Stimulated activated CD4-positive, alpha-beta T cell treated with anti-CD3 and anti-CD28 coated beads, Interleukin-1b, Interleukin-23, amount 100 ng/mL, for 1 hour (primary cell): Measurements from ENCODE around the gene CSPG5.

ENCODE experiments used
- DNase-seq, 2 donors: peaks; one replicate each; pipeline ENCODE4 v3.0.0-alpha.2; 2020; ENCODE audit warnings: low read depth in 2 of 2

Gene CSPG5

GRCh38 chr3:47588053-47588452 lies 9.4 kb upstream of the CSPG5 start:
- no peak for DNase-seq

DNA sequence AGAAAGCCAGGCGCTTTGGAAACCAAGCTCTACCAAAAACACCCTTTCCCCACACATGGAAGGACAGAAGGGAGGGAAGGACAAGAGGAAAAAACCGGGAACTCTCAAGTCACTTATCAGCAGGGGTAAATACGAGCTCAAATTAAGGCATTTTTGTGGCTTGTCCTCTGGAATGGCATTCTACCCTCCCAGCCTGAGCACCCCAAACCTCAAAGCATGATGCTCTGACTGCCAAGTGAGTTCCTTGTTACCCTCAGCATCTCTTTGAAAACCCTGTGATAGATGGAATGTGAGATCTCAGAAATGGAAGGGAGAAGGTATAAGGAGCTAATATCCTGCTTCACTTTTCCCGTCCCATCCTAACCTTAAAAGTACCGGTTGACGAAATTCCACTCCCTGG lies 8.1 kb upstream of the CSPG5 start:
- DNase-seq: no peak

GRCh38 chr3:47583320-47584075 lies 4.8 kb upstream of the CSPG5 start:
- no peak for DNase-seq

DNA sequence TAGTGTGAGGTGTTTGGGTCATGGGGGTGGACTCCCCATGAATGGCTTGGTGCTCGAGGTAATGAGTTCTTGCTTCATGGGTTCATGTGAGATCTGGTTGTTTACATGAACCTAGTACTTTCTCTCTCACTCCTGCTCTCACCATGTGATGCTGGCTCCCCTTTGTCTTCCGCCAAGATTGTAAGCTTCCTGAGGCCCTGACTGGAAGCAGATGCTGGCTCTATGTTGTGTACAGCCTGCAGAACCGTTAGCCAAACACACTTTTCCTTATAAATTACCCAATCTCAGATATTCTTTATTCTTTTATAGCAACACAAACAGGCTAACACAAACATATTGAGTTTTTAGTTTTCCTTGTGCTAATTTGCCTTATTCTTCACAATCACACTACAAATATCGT lies 3.2 kb upstream of the CSPG5 start:
- DNase-seq: no peak

- no peak for DNase-seq
Observed at GRCh38 chr3:47581422-47581821, 2.8 kb upstream of the CSPG5 start.

- DNase-seq: no peak
Observed at GRCh38 chr3:47580481-47580880, 1.8 kb upstream of the CSPG5 start.

DNA sequence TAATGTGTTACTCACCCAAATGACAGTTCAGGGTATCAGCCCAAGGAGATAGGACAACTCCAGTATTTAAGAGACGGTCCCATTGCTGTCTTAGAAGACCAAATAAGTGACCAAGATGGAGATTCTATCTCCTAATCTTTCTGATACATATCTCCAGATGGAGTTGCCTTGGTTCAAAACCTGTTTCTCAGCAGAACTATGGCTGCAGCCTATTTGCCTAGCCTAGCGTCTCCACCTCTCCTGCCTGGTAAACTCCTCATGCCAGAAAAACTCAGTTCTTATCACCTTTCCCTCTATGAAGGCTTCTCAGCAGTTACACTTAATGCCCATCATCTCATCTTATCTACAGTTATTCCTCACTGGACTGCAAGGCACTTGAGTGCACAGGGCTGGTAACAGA lies 1.2 kb upstream of the CSPG5 start:
- no peak for DNase-seq

DNA sequence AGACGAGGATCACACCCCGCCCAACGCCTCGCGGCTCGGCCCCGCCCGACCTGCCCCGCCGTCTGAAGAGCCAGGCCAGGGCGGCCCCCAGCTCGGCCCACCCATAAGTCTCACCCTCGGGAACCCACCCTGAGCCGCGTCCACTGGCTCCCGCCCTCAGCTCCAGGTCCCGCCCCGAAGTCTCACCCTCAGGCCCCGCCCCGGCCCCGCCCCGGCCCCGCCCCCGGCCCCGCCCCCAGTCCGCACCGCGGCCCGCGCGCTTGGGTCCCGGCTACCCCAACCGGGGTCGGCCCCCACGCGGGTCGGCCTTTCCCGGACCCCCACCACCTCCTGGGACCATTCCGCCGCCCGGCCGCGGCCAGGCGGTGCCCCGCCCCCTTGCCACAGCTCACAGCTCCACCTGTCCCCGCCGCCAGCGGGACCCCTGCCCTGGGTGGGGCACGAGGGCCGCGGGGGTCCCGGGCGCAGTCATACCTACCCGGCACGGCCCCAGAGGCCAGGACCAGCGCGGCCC lies 489 bp downstream of the CSPG5 start:
- DNase-seq: peak in 1 of 2 donors; percentile 3

DNA sequence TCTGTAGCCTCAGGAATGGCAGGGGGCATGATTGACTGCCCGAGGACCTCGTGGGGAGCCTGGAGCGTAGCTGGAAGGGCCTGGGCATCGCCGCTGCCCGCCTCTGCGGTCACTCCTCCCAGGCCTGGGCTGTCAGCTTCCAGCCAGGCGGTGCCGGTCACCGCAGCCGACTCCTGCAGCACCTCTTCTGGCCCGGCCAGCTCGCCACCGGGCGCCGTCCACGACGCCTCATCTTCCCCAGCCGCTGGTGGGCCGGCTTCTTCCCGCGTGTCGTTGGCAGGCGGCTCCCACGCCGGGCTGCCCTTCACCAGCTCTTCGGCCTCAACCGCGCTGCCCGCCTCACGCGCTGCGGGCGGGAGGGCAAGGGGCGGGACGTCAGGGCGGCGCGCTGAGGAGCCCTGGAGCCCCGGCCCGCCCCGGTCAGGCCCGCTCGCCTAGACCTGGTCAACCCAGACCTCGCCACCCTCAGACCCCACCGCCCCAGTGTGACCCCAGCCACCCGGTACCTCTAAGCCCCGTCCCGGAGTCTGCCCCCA lies 1.0 kb downstream of the CSPG5 start:
- DNase-seq: no peak

DNA sequence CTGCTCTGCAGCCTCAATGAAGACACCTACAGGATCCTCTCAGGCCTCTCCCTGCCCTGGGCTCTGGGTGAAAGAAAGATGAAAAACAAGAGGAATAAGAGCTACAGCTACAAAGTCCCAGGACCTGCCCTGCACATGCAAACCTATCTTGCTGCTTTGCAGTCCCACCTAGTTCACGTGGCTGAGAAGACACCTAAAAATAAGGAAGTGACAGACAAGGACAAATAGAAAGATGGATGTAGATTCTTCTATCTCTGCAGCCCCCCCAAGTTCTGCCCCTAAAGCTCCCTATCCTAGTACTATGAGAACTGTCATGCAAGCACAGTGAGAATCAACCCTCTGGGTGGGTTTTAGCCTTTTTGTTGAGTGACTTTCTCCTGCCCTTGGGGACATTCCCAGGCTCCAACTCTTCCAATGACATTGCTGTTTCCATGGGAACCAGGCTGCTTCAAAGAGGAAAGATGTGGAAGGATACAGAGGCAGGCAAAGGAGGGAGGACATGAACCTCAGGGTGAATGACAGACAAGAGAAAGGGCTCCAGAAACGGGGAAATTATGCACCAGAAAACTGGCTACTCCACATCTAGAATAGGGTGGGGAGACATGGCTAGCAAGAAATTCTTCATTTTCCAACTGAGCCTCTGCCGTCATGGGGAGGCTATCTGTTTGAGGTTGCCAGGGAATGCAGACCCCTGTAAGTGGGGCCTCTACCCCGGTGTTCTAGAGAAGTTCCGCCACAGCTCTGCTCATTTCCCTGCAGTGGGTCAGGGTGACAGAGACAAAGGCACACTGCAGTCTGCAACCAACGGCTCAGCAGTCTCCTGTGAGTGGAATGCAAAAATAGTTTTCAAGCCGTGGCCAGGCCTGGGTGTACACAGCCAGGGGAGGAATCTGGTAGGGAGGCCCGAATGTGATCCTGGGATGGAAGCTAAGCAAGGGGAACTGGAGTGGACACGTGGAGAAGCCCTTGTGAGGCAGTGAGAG lies 5.2 kb downstream of the CSPG5 start:
- no peak for DNase-seq

DNA sequence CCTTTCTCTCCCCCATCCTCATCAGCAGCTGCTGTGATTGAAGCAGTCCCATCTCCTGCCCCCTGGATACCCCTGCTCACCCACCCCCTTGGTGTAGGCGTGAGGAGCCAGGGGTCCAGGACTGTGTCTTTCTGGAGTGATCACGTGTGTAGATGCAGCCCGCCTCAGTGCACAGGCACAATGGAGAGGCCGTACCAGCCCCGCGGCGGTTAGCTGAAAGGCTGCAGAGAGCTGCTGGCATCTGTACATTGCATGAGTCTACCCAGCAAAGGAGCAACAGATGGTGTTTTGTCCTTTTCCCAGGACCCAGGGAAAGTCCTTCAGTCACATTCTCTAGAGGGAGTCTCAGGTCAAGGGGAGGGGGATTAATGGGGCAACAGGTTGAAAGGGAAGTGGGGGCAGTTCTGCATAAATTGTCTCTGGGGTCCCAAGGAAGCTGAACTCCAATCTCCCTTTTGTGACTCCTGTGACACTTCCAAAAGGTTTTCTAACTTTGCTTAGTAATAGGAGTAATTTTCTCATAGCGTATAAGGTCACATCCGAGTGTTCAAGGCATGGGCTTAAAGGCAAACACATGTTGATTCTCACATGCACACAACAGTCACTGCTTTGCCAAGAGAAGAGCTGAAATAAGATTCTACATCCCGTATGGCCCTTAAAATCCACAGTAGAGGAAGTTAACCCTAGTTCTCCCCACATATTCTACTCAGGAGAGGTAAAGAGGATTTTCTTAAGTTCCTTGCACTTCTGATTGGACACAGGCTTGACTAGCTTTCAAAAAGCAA lies 7.1 kb downstream of the CSPG5 start:
- no peak for DNase-seq

- DNase-seq: no peak
Observed at GRCh38 chr3:47568901-47569300, 9.8 kb downstream of the CSPG5 start.

- DNase-seq: no peak
Observed at GRCh38 chr3:47567149-47567548, 11.5 kb downstream of the CSPG5 start.

- no peak for DNase-seq
Observed at GRCh38 chr3:47566667-47567066, 12.0 kb downstream of the CSPG5 start.

DNA sequence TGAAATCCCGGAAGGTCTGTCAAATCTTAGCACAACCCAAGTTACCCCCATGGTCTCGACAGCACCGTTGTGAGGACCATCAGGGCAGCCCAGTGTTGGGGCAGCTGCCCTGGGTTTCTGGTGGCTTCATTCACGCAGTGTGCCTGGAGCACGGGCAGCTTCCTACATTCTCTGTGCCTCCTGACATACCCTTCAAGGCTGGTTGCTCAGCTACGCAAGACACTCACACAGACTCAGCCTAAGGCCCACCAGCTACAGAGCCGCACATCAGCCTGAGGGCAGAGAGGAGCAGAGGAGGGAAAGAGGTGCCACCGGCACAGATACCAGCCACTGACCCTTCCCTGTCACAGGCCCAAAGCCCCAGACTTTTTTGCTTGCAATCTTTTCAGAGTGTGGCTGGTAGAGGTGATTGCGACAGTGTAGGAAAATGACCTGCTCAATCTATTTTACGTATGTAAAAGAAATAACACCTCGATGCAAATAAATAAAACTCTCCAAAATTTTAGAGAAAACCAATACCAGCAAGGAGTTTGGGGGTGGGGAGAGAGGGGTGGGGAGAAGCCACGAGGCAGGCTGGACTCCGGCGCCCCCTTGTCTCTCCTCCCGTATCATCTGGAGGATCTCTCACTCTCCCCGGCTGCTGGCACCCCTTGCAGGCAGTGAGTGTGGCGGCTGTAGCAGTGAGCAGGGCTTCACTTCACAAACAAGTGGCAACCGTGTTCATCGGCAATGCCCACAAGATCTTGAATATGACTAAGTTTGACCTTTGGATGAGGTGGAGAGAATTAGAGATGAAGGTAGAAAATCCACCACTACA lies 12.7 kb downstream of the CSPG5 start:
- no peak for DNase-seq

DNA sequence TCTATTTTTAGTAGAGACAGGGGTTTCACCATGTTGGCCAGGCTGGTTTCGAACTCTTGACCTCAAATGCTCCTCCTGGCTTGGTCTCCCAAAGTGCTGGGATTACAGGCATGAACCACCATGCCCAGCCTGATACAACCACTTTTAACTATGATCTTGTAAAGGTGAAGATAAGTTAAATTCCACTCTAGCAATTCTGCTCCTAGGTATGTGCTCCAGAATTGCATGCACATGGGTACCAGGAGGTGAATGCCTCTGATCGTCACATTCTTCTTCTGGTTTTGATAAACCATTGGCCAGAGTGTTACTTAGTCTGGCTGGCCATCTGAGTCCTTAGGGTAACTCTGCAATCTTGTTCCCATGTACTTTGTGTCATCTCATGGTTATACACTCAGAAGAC lies 22.3 kb downstream of the CSPG5 start:
- DNase-seq: no peak

DNA sequence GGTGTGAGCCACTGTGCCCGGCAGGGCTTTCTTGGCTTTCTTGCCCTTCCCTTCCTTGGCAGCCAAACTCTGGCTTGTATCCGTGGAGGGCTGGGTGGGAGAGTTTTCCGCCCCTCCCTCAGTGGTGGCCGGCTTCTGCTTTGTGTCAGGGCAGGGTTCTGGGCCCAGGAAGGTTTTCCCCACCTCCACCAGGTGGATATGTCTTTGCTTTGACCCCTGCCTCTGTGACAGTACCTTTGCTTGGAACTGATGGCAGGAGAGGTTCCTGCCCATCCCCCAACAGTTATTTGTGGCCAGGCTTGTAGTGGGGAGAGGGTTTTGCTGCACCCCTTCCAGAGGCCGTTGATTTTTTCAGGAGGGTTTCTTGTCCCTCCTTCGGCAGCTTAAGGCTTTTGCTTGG lies 24.3 kb downstream of the CSPG5 start:
- no peak for DNase-seq

- DNase-seq: no peak
Observed at GRCh38 chr3:47553407-47553806, 25.3 kb downstream of the CSPG5 start.

- DNase-seq: no peak
Observed at GRCh38 chr3:47542471-47543173, 36.0 kb downstream of the CSPG5 start.

DNA sequence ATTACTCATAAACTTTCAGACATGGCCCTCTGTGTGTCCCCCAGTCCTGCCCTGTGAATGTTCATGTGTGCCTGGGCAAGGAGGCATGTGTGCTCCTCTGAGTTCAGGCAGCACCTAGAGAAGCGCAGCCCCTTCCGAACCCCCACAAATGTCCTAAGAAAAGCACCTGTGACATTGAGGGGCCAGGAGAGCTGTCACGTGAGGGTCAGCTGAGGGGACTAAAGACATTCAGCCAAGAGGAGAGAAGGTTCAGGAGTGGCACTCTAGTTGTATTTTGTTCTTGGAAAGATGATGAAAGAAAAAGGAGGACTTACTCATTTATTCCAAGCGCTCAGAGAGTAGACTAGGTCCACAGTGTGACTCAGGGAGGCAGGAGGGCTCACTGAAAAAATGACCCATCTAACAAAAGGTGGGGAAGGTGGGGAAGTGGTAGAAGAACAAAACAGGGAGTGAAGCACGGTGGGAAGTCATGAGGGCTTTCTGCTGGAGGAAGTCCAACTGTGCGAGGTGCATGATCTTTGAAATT lies 37.0 kb downstream of the CSPG5 start:
- no peak for DNase-seq
